Esophagus muscularis mucosa (tissue), 4 donors: ENCODE data around the gene CLSTN3.

ENCODE experiments used
- EP300 ChIP-seq: sonication (generic); formaldehyde crosslinking; IDR thresholded peaks from one replicate; pipeline ENCODE4 v1.6.1; 2017; ENCODE audit warnings: antibody characterized with exemption
- POLR2A ChIP-seq: fragments of 450-650 bp; IDR thresholded peaks from one replicate; pipeline ENCODE4 v1.6.1; 2017; ENCODE audit warnings: antibody characterized with exemption, moderate library complexity, mild to moderate bottlenecking, low read depth
- TF ChIP-seq, protein P1 (sequence below), 3 experiments: fragments of 200-600 bp in 2 of 3; fragments of 450-650 bp in 1 of 3; sonication (generic) in 2 of 3; IDR thresholded peaks; one replicate each; pipeline ENCODE4 v1.5.1; 2017 to 2019; ENCODE audit warnings: antibody characterized with exemption in 3 of 3, mild to moderate bottlenecking in 2 of 3, moderate library complexity in 1 of 3

DNA sequence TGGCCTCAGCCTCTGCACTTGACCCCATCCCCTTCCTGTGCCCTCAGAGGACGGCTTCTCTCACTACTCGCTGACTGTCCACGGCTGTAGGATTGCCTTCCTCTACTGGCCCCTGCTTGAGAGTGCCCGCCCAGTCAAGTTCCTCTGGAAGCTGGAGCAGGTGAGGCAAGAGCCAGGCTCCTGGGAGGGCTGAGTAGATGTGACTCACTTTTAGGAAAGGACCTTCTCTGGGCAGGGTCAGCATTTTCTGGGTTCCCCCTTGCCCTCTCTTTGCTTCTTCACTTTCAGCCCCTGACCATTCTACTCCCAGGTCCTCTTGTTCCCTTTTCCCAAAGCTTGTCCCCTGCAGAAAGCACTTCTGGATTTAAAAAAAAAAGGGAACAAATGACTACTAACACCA, 7.7 kb downstream of the CLSTN3 start:
- TF ChIP-seq, protein P1, sequence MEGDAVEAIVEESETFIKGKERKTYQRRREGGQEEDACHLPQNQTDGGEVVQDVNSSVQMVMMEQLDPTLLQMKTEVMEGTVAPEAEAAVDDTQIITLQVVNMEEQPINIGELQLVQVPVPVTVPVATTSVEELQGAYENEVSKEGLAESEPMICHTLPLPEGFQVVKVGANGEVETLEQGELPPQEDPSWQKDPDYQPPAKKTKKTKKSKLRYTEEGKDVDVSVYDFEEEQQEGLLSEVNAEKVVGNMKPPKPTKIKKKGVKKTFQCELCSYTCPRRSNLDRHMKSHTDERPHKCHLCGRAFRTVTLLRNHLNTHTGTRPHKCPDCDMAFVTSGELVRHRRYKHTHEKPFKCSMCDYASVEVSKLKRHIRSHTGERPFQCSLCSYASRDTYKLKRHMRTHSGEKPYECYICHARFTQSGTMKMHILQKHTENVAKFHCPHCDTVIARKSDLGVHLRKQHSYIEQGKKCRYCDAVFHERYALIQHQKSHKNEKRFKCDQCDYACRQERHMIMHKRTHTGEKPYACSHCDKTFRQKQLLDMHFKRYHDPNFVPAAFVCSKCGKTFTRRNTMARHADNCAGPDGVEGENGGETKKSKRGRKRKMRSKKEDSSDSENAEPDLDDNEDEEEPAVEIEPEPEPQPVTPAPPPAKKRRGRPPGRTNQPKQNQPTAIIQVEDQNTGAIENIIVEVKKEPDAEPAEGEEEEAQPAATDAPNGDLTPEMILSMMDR (IDR thresholded peaks at IDR 0.05) = no peak
- TF ChIP-seq EP300 = no peak
- TF ChIP-seq POLR2A = no peak
